ENCODE data around the gene HDAC9.
"Not testable (repeated sequence)": the region's sequence is repeated elsewhere in the genome, so short reads cannot be mapped to it uniquely, and the experiment has no call there.

The HDAC9 gene

GRCh38 chr7:18971839-18972238 lies 476.3 kb downstream of the HDAC9 start:
- no peak for DNase-seq (ENCODE audit: low read depth)
- H3K4me3 ChIP-seq (ENCODE audit: control insufficient read depth, low read depth, low read length): no peak overlapping the region
- TF ChIP-seq CTCF (conservative IDR thresholded peaks at IDR 0.05; ENCODE audit: control insufficient read depth, insufficient read depth, low read depth, low read length): no peak

- TF ChIP-seq CTCF (conservative IDR thresholded peaks at IDR 0.05; ENCODE audit: control insufficient read depth, insufficient read depth, low read depth, low read length): no peak
- peak; percentile 75 for DNase-seq (ENCODE audit: low read depth)
- H3K4me3 ChIP-seq (ENCODE audit: control insufficient read depth, low read depth, low read length): no peak overlapping the region
Observed at GRCh38 chr7:18974803-18975202, 479.3 kb downstream of the HDAC9 start.

- no peak overlapping the region for H3K4me3 ChIP-seq (ENCODE audit: control insufficient read depth, low read depth, low read length)
- no peak for DNase-seq (ENCODE audit: low read depth)
- TF ChIP-seq CTCF (conservative IDR thresholded peaks at IDR 0.05; ENCODE audit: control insufficient read depth, insufficient read depth, low read depth, low read length): no peak
Observed at GRCh38 chr7:18975276-18975675, 479.7 kb downstream of the HDAC9 start.

- DNase-seq (ENCODE audit: low read depth): no peak
- no peak overlapping the region for H3K4me3 ChIP-seq (ENCODE audit: control insufficient read depth, low read depth, low read length)
- no peak for TF ChIP-seq CTCF (conservative IDR thresholded peaks at IDR 0.05; ENCODE audit: control insufficient read depth, insufficient read depth, low read depth, low read length)
Observed at GRCh38 chr7:18975689-18976280, 480.2 kb downstream of the HDAC9 start.

- peak; percentile 43 for DNase-seq (ENCODE audit: low read depth)
- H3K4me3 ChIP-seq (ENCODE audit: control insufficient read depth, low read depth, low read length): no peak overlapping the region
- no peak for TF ChIP-seq CTCF (conservative IDR thresholded peaks at IDR 0.05; ENCODE audit: control insufficient read depth, insufficient read depth, low read depth, low read length)
Observed at GRCh38 chr7:18976715-18977471, 481.3 kb downstream of the HDAC9 start.

- peak; percentile 98 for DNase-seq (ENCODE audit: low read depth)
- H3K4me3 ChIP-seq (ENCODE audit: control insufficient read depth, low read depth, low read length): no peak overlapping the region
- TF ChIP-seq CTCF (conservative IDR thresholded peaks at IDR 0.05; ENCODE audit: control insufficient read depth, insufficient read depth, low read depth, low read length): no peak
Observed at GRCh38 chr7:18978108-18978495, 482.6 kb downstream of the HDAC9 start.

- H3K4me3 ChIP-seq (ENCODE audit: control insufficient read depth, low read depth, low read length); DNase-seq (ENCODE audit: low read depth): not testable (repeated sequence)
Observed at GRCh38 chr7:18990700-18991099, 495.2 kb downstream of the HDAC9 start.

Data from fibroblast of mammary gland (primary cell).